ENCODE results near the gene ZNF599.

The ZNF599 gene

GRCh38 chr19:34744896-34745690 lies 27.9 kb downstream of the ZNF599 start:
- no peak for DNase-seq (ENCODE audit: low read depth in 2 of 2)

GRCh38 chr19:34734537-34735103 lies 38.4 kb downstream of the ZNF599 start:
- peak in 1 of 2 donors; percentile 36 for DNase-seq (ENCODE audit: low read depth in 2 of 2)

DNA sequence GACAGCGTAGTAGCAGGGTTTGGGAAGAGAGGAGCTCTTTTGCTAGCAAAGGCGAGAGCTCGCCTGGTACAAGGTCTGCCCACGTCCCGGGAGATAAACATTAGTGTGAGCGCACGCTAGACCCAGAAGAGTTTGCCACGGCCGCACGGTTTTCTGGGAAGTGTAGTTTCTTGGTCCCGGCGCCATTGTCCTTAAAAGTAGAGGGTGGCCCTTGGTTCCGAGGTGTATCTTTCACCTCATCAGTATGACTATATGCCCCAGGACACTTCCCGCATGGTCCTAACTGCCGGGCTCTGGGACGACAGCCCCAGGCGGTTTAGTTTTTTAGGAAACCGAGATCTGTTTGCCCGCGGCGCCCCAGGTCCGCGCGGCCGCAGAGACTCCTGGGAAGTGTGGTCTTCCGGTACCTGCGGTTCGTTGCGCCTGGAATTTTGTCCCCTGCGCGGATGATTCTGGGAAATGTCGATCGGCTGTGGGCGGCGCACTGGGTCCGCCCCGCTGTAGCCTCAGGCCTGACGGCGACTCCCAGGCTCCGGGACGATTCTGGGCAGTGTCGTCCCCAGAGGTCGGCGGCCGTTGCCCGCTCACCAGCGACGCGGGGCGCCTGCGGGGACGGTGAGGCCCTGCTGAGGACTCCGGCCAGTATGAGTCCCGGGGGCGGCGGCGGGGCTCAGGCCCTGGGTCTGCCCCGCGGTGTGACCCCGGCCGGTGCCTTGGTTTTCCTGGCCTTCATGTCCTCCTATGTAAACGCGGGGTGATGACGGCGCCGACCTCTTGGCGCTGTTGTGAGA lies 39.1 kb downstream of the ZNF599 start, which contains the start of gene ZNF181:
ZNF181 (plus strand) TSS at position 498 of the 791 bp plus-strand sequence. CDS start 795 bp downstream, outside the sequence.
- DNase-seq (ENCODE audit: low read depth in 2 of 2): peak; percentile 51 to 59

- no peak for DNase-seq (ENCODE audit: low read depth in 2 of 2)
Measured at GRCh38 chr19:34733266-34733745, 39.7 kb downstream of the ZNF599 start.

DNA sequence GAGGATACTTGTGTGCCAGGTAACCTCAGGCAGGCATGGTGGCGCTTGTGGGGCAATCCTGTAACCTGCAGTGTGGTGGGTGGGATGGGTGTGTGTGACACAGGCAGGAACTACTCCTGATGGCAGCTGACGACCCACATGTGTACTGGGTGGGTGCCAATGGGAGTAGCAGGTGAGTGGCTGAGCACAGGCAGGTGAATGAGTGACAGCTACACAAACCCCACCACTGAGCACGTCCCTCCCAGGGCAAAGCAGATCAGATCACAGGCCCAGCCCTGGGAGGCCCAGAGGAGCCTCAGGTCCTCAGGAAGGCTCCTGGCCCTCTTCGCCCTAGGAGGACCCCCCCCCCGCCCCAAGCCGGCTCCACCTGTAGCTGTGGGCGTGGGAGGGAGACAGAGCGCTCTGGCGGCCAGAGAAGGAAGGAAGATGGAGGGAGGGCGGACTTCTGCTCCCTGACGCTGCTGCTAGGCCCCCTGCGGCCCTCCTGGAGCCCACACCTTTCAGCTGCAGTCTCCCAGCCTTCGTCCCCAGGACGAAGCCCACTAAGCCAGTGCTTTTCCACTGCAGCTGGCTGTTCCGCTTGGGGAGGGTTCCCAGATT lies 40.3 kb downstream of the ZNF599 start:
- DNase-seq (ENCODE audit: low read depth in 2 of 2): no peak

- DNase-seq (ENCODE audit: low read depth in 2 of 2): no peak
Measured at GRCh38 chr19:34731964-34732363, 41.1 kb downstream of the ZNF599 start.

- no peak for DNase-seq (ENCODE audit: low read depth in 2 of 2)
Measured at GRCh38 chr19:34731019-34731829, 41.8 kb downstream of the ZNF599 start.

DNA sequence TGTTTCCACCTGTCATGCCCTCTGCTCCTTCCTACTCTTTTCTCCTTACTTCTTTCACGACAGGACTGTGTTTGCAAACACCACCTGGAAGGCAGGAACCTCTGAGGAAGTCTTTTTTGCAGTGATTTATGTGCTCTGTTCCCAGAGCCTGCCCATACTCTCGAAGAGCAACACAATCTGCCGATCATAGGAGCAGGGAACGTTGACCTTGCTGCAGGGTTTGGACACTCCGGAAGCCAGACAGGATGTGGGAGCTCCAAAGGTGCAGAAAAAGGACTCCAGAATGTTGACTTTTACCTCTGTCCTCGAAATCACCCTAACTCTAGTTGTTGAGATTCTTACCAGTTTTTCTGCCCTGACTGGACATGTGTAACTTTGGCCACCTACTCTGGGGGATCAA lies 47.6 kb downstream of the ZNF599 start:
- no peak for DNase-seq (ENCODE audit: low read depth in 2 of 2)

DNA sequence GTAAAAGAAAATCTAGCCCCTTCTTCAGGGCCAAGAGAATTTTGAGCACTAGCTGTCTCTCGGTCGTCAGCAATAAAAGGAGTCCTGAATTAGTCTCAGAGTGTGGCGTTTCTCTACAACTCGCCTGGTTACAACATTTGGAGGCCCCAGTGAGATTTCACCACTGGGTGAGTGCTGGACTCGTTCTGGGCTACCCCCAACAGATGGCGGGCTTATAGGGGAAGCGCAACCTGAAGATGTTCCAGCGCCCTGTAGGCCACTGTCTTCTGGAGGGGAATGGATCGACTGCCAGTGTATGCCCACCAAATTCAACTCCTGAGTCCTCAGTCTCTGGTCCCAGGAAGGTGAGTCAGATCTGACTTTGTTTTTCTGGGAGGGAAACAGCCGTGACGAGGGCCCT lies 50.7 kb downstream of the ZNF599 start:
- no peak for DNase-seq (ENCODE audit: low read depth in 2 of 2)

GRCh38 chr19:34715357-34715756 lies 57.7 kb downstream of the ZNF599 start:
- no peak for DNase-seq (ENCODE audit: low read depth in 2 of 2)

DNA sequence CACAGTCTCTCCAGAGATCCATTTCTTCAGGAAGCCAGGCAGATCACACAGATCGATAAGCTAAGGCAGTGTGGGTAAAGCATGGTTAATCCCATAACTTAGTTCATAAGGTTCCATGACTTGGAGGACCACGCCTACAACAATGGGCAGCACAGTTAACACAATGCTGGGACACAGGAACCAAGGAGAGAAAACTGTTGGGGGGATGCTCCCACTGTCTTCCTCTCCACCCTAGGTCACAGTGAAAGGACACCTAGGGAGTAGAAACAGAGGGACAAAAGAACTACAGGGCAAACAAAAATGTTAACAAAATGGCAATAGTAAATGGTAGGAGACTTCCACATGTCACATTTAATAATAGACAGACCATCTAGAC lies 59.8 kb downstream of the ZNF599 start:
- no peak for DNase-seq (ENCODE audit: low read depth in 2 of 2)

DNA sequence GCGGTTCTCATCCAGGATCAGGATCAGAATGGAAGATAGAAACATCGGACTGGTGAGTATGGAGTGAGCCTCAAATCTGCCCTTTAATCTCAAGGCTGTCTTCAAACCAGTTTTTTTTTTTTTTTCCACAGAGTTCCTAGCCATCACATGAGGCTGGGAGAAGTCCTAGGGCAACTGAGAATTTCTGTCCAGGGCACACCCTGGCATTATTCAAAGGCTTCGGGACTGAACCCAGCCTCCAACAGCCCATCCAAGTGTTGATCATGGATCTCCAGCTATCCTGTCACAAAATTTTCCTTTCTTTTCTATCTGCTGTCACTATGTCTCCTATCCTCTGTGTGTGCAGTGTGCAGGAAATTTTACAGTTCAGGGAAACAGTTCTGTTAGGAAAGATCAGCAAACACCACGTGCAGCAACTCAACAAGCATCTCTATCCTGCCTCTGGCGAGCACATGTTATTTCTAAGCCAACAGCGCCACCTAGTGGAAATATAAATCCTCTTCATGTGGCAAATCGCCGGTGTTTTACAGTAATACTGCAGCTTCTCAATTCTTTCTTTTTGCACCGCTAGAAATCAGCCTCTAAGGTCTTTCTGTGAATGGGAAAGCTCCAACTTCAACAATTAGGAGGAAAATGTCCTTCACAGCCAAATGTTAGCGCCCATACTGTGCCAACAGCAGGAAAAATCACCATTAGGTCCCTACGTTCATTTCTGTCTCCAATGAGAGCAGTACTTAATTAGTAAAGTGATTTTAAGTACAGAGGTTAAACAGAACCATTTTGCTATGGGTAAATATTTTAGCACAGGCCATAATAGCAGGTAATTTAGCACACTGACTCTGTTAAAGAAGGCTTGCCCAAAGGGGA lies 60.4 kb downstream of the ZNF599 start:
- peak; percentile 20 to 33 for DNase-seq (ENCODE audit: low read depth in 2 of 2)

DNA sequence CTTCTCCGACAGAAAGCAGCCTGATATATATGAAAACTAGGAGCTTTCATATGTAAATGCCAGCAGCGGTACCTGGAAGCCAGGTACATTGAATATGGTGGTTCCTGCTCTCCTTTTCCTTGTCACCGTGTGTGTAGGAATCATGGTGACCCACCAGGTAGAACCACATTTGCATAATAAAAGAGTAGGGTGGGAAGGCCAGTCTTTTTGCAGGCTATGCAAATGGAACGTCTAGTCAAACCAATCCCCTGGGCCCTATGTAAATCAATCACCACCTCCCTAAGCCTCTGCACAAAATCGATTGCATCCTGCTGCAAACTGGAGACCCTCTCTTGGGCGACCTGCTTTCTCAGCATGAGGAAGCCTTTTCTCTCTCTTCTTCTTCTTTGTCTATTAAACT lies 61.1 kb downstream of the ZNF599 start:
- no peak for DNase-seq (ENCODE audit: low read depth in 2 of 2)

Measured in stimulated activated CD8-positive, alpha-beta memory T cell treated with anti-CD3 and anti-CD28 coated beads, Interleukin-2, amount 100 ng/mL, for 1 hour (primary cell).